ENCODE results near the gene RNF214. TPM values are rescaled to one million over a fixed set of nuclear protein-coding genes. Genes with fewer than 3 reads are reported as not detected.

RNF214 gene
- total and polyA plus RNA-seq, 10 of the 15 experiments (the other 5 are each of a cell fraction or from before 2014, with no cell fraction given), result 4.8 to 16.8 (median 10.5) TPM

GRCh38 chr11:117231842-117232091 is 704 bp upstream of the RNF214 start, which contains the start of gene PCSK7 (continued):
- TF ChIP-seq, protein P1, sequence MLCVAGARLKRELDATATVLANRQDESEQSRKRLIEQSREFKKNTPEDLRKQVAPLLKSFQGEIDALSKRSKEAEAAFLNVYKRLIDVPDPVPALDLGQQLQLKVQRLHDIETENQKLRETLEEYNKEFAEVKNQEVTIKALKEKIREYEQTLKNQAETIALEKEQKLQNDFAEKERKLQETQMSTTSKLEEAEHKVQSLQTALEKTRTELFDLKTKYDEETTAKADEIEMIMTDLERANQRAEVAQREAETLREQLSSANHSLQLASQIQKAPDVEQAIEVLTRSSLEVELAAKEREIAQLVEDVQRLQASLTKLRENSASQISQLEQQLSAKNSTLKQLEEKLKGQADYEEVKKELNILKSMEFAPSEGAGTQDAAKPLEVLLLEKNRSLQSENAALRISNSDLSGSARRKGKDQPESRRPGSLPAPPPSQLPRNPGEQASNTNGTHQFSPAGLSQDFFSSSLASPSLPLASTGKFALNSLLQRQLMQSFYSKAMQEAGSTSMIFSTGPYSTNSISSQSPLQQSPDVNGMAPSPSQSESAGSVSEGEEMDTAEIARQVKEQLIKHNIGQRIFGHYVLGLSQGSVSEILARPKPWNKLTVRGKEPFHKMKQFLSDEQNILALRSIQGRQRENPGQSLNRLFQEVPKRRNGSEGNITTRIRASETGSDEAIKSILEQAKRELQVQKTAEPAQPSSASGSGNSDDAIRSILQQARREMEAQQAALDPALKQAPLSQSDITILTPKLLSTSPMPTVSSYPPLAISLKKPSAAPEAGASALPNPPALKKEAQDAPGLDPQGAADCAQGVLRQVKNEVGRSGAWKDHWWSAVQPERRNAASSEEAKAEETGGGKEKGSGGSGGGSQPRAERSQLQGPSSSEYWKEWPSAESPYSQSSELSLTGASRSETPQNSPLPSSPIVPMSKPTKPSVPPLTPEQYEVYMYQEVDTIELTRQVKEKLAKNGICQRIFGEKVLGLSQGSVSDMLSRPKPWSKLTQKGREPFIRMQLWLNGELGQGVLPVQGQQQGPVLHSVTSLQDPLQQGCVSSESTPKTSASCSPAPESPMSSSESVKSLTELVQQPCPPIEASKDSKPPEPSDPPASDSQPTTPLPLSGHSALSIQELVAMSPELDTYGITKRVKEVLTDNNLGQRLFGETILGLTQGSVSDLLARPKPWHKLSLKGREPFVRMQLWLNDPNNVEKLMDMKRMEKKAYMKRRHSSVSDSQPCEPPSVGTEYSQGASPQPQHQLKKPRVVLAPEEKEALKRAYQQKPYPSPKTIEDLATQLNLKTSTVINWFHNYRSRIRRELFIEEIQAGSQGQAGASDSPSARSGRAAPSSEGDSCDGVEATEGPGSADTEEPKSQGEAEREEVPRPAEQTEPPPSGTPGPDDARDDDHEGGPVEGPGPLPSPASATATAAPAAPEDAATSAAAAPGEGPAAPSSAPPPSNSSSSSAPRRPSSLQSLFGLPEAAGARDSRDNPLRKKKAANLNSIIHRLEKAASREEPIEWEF (IDR thresholded peaks at IDR 0.05; ENCODE audit: insufficient replicate concordance, low read depth, low read length), result no peak
- TF ChIP-seq SPI1 (IDR thresholded peaks at IDR 0.05; ENCODE audit: borderline replicate concordance, insufficient read depth, low read depth, low read length) (no peak), NFXL1 (IDR thresholded peaks at IDR 0.05; ENCODE audit: borderline replicate concordance) (no peak), RUNX3 (IDR thresholded peaks at IDR 0.05; ENCODE audit: low read length) (peak; percentile 37; the same call in 1 of the 2 replicates), SMC3 (IDR thresholded peaks at IDR 0.05; ENCODE audit: borderline replicate concordance, low read length) (no peak), ZNF24 (IDR thresholded peaks at IDR 0.05) (no peak), NFYA (IDR thresholded peaks at IDR 0.05; ENCODE audit: borderline replicate concordance, low read depth, low read length) (no peak), FOXM1 (IDR thresholded peaks at IDR 0.05; ENCODE audit: low read depth, low read length) (no peak), STAT3 (IDR thresholded peaks at IDR 0.05; ENCODE audit: low read depth, low read length) (no peak), E2F8 (IDR thresholded peaks at IDR 0.05; ENCODE audit: low read depth, partially characterized antibody) (no peak), BRCA1 (IDR thresholded peaks at IDR 0.05; ENCODE audit: low read depth, low read length) (no peak), KDM1A (IDR thresholded peaks at IDR 0.05; ENCODE audit: borderline replicate concordance) (no peak), ETV6 (conservative IDR thresholded peaks at IDR 0.05 in 1 of 2, IDR thresholded peaks at IDR 0.05 in 1 of 2; ENCODE audit: borderline replicate concordance in 1 of 2, low read depth in 1 of 2) (no peak), POLR2A (IDR thresholded peaks at IDR 0.05; ENCODE audit: low read depth, low read length) (no peak), MXI1 (IDR thresholded peaks at IDR 0.05; ENCODE audit: low read depth, low read length) (peak; percentile 42; the same call in 1 of the 2 replicates), SREBF1 (IDR thresholded peaks at IDR 0.05; ENCODE audit: low read length) (no peak), PKNOX1 (IDR thresholded peaks at IDR 0.05) (no peak), CTCF (IDR thresholded peaks at IDR 0.05 in 2 of 3, conservative IDR thresholded peaks at IDR 0.05 in 1 of 3; ENCODE audit: control insufficient read depth in 2 of 3, extremely low read depth in 1 of 3, insufficient read depth in 1 of 3, low read depth in 3 of 3, low read length in 3 of 3) (no peak), CREB1 (IDR thresholded peaks at IDR 0.05; ENCODE audit: low read depth) (peak; percentile 64; the same call in 1 of the 2 replicates), SRF (IDR thresholded peaks at IDR 0.05; ENCODE audit: low read depth in 2 of 2, low read length in 2 of 2) (no peak), POLR2AphosphoS2 (IDR thresholded peaks at IDR 0.05; ENCODE audit: low read depth, low read length) (0 out of 2 replicates have a peak, but pooled peaks have one; percentile 47)
